ENCODE data around the gene ITPA.

- no peak for TF ChIP-seq EP300 (IDR thresholded peaks at IDR 0.05)
- TF ChIP-seq, protein P1, sequence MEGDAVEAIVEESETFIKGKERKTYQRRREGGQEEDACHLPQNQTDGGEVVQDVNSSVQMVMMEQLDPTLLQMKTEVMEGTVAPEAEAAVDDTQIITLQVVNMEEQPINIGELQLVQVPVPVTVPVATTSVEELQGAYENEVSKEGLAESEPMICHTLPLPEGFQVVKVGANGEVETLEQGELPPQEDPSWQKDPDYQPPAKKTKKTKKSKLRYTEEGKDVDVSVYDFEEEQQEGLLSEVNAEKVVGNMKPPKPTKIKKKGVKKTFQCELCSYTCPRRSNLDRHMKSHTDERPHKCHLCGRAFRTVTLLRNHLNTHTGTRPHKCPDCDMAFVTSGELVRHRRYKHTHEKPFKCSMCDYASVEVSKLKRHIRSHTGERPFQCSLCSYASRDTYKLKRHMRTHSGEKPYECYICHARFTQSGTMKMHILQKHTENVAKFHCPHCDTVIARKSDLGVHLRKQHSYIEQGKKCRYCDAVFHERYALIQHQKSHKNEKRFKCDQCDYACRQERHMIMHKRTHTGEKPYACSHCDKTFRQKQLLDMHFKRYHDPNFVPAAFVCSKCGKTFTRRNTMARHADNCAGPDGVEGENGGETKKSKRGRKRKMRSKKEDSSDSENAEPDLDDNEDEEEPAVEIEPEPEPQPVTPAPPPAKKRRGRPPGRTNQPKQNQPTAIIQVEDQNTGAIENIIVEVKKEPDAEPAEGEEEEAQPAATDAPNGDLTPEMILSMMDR (IDR thresholded peaks at IDR 0.05): no peak
Observed at GRCh38 chr20:3223994-3224680, 14.8 kb downstream of the ITPA start.

All from ovary (tissue), 3 donors.